Natural killer cell (primary cell): ENCODE results near the gene ZDHHC14. TPM values are rescaled to one million over a fixed set of nuclear protein-coding genes. Genes with fewer than 3 reads are reported as not detected.

ENCODE experiments used
- ATAC-seq, 3 donors: fragments of 150-1000 bp in 2 of 3; fragments of 200-7000 bp in 1 of 3; cut with Tn5 transposase; 1 replicate in 1 of 3; 2 replicates in 2 of 3; pipeline ENCODE4 v1.10.0; 2021; ENCODE audit warnings: mild to moderate bottlenecking in 2 of 3, moderate library complexity in 2 of 3
- DNase-seq, 2 donors: peaks; one replicate each; pipeline versions ENCODE4 v3.0.0 to v3.0.0-alpha.2; 2013 to 2021; ENCODE audit warnings: mixed read lengths in 1 of 2
- H3K27ac ChIP-seq: one replicate; pipeline ENCODE4 v1.5.1; 2013; ENCODE audit warnings: mild to moderate bottlenecking, low read length
- H3K27me3 ChIP-seq: one replicate; pipeline ENCODE4 v1.6.1; 2013; ENCODE audit warnings: low read length; ENCODE audit not compliant: control insufficient read depth, insufficient read depth
- H3K36me3 ChIP-seq: one replicate; pipeline ENCODE4 v1.6.1; 2013; ENCODE audit warnings: low read length; ENCODE audit not compliant: control insufficient read depth, insufficient read depth
- H3K4me1 ChIP-seq: one replicate; pipeline ENCODE4 v1.6.1; 2013; ENCODE audit warnings: low read length; ENCODE audit not compliant: control insufficient read depth, insufficient read depth
- H3K4me3 ChIP-seq: one replicate; pipeline ENCODE4 v1.5.1; 2013; ENCODE audit warnings: low read length
- H3K9me3 ChIP-seq: one replicate; pipeline ENCODE4 v1.6.1; 2013; ENCODE audit warnings: low read length; ENCODE audit not compliant: control insufficient read depth, insufficient read depth
- H3K27ac Mint-ChIP-seq, 2 donors: one replicate each; pipeline ENCODE4 v1.8.0; 2022; ENCODE audit warnings: mild to moderate bottlenecking in 2 of 2, mixed read lengths in 2 of 2, moderate library complexity in 1 of 2
- H3K27me3 Mint-ChIP-seq, 2 donors: one replicate each; pipeline ENCODE4 v1.8.0; 2022; ENCODE audit warnings: low read depth in 2 of 2, mixed read lengths in 2 of 2
- H3K36me3 Mint-ChIP-seq: one replicate; pipeline ENCODE4 v1.8.0; 2022; ENCODE audit warnings: mixed read lengths
- H3K4me1 Mint-ChIP-seq, 2 donors: one replicate each; pipeline ENCODE4 v1.8.0; 2022; ENCODE audit warnings: mixed read lengths in 2 of 2
- H3K4me3 Mint-ChIP-seq: one replicate; pipeline ENCODE4 v1.8.0; 2022; ENCODE audit warnings: mild to moderate bottlenecking, moderate library complexity, mixed read lengths
- H3K9me3 Mint-ChIP-seq, 2 donors: one replicate each; pipeline ENCODE4 v1.8.0; 2022; ENCODE audit warnings: mixed read lengths in 2 of 2
- CTCF ChIP-seq: fragments of 200-600 bp; IDR thresholded peaks from one replicate; pipeline ENCODE4 v1.8.0; 2022; ENCODE audit warnings: antibody characterized with exemption
- WGBS: methylation state at CpG from one replicate; pipeline ENCODE4 v1.1.7; 2013; ENCODE audit warnings: missing lambda C conversion rate; ENCODE audit not compliant: insufficient coverage; 5-methylcytosine and 5-hydroxymethylcytosine counted together
- intact Hi-C: fragments of 100-400 bp; cut with micrococcal nuclease; formaldehyde crosslinking; loops from one replicate; pipeline ENCODE4 v1.14.2; 2022
- total RNA-seq, 4 donors: library from RNA; stranded (reverse); fragments of 120-200 nt in 1 of 4; gene quantifications; one replicate each; pipeline versions ENCODE4 v1.2.3 to v1.2.4, GENCODE V29; 2013 to 2022

Gene ZDHHC14
- total RNA-seq, 3 donors from 2014 or later (not counting 1 experiment from before 2014, with no cell fraction given), result 6.7 to 11.3 (median 10.6) TPM

- H3K27ac ChIP-seq, result no peak overlapping the region
- no peak overlapping the region for H3K4me3 ChIP-seq
- H3K4me1 Mint-ChIP-seq, result peaks cover 3 to 6% of the 10 kb centered on the region in 2 donors
- no peak overlapping the region for H3K4me3 Mint-ChIP-seq
- peaks cover 0 to 2% of the 10 kb centered on the region in 2 donors for H3K9me3 Mint-ChIP-seq
- peaks cover 3% of the 10 kb centered on the region for H3K9me3 ChIP-seq
- no peaks in the 10 kb centered on the region for H3K36me3 ChIP-seq
- no peaks in the 10 kb centered on the region for H3K27me3 ChIP-seq
- TF ChIP-seq CTCF, result no peak
- H3K36me3 Mint-ChIP-seq, result no peaks in the 10 kb centered on the region
- no peaks in the 10 kb centered on the region for H3K27me3 Mint-ChIP-seq
- no peaks in the 10 kb centered on the region for H3K4me1 ChIP-seq
- DNase-seq (no peak), ATAC-seq (no peak)
- no peak overlapping the region for H3K27ac Mint-ChIP-seq
- 95% methylated on average over 5 of the region's 5 CpGs for WGBS
- intact Hi-C loops, result no loop called here
These were observed 115.6 kb downstream of the ZDHHC14 start for GRCh38 chr6:157496534-157497095.

- intact Hi-C loops, result no loop called here
- H3K4me3 ChIP-seq, result no peak overlapping the region
- Mint-ChIP-seq H3K4me3 (no peak overlapping the region), H3K4me1 (peaks cover 3 to 6% of the 10 kb centered on the region in 2 donors), H3K36me3 (no peaks in the 10 kb centered on the region), H3K9me3 (peaks cover 0 to 2% of the 10 kb centered on the region in 2 donors), H3K27me3 (no peaks in the 10 kb centered on the region), H3K27ac (no peak overlapping the region)
- H3K27me3 ChIP-seq, result no peaks in the 10 kb centered on the region
- 94% methylated on average over 2 of the region's 2 CpGs for WGBS
- H3K4me1 ChIP-seq, result no peaks in the 10 kb centered on the region
- H3K27ac ChIP-seq, result no peak overlapping the region
- H3K9me3 ChIP-seq, result peaks cover 3% of the 10 kb centered on the region
- no peak for TF ChIP-seq CTCF
- H3K36me3 ChIP-seq, result no peaks in the 10 kb centered on the region
- DNase-seq, result no peak
- no peak for ATAC-seq
These were observed 116.6 kb downstream of the ZDHHC14 start for GRCh38 chr6:157497579-157497978.

GRCh38 chr6:157498817-157499216 lies 117.8 kb downstream of the ZDHHC14 start:
- Mint-ChIP-seq H3K4me1 (peaks cover 3 to 6% of the 10 kb centered on the region in 2 donors), H3K27me3 (no peaks in the 10 kb centered on the region), H3K27ac (no peak overlapping the region), H3K36me3 (no peaks in the 10 kb centered on the region), H3K9me3 (peaks cover 0 to 2% of the 10 kb centered on the region in 2 donors), H3K4me3 (no peak overlapping the region)
- WGBS, result 87% methylated on average over 2 of the region's 2 CpGs
- Histone ChIP-seq H3K4me1 (no peaks in the 10 kb centered on the region), H3K36me3 (no peaks in the 10 kb centered on the region), H3K27ac (no peak overlapping the region), H3K4me3 (no peak overlapping the region), H3K27me3 (no peaks in the 10 kb centered on the region), H3K9me3 (peaks cover 3% of the 10 kb centered on the region)
- DNase-seq (no peak), ATAC-seq (no peak)
- TF ChIP-seq CTCF, result no peak
- intact Hi-C loops, result no loop called here

- Mint-ChIP-seq H3K4me3 (no peak overlapping the region), H3K27ac (no peak overlapping the region)
These were observed 119.0 kb downstream of the ZDHHC14 start for GRCh38 chr6:157500022-157500421.

More at GRCh38 chr6:157500022-157500421, 119.0 kb downstream of the ZDHHC14 start:
- Histone ChIP-seq H3K27me3 (no peaks in the 10 kb centered on the region), H3K4me3 (no peak overlapping the region), H3K27ac (no peak overlapping the region), H3K9me3 (peaks cover 3% of the 10 kb centered on the region), H3K4me1 (no peaks in the 10 kb centered on the region), H3K36me3 (no peaks in the 10 kb centered on the region)
- no peak for TF ChIP-seq CTCF
- ATAC-seq, result no peak
- no peaks in the 10 kb centered on the region for H3K27me3 Mint-ChIP-seq
- DNase-seq, result no peak
- 77% methylated on average over 1 of the region's 1 CpG for WGBS
- H3K4me1 Mint-ChIP-seq, result peaks cover 3 to 6% of the 10 kb centered on the region in 2 donors
- peaks cover 2% of the 10 kb centered on the region in 2 donors for H3K9me3 Mint-ChIP-seq
- peaks cover 3% of the 10 kb centered on the region for H3K36me3 Mint-ChIP-seq
- intact Hi-C loops, result no loop called here
